OCI-LY1 (cell line): ENCODE results near the gene VAV3.

Source experiments
- H2AFZ ChIP-seq: fragments of 200-600 bp; sonication (generic), shearing (Covaris generic); 2 replicates; pipeline ENCODE4 v1.6.0; 2014; ENCODE audit warnings: antibody characterized with exemption, mild to moderate bottlenecking, low read length
- H3F3A ChIP-seq: fragments of 200-600 bp; sonication (generic), shearing (Covaris generic); 2 replicates; pipeline ENCODE4 v1.6.0; 2014; ENCODE audit warnings: mild to moderate bottlenecking, antibody characterized with exemption, low read length, moderate library complexity; ENCODE audit not compliant: insufficient read depth
- H3K27ac ChIP-seq: fragments of 200-600 bp; sonication (generic); 2 replicates; pipeline ENCODE4 v1.5.1; 2014; ENCODE audit warnings: low read length, mixed run types, mild to moderate bottlenecking, low read depth; ENCODE audit not compliant: poor library complexity, severe bottlenecking
- H3K27me3 ChIP-seq: fragments of 200-600 bp; sonication (generic); 2 replicates; pipeline ENCODE4 v1.6.0; 2014; ENCODE audit warnings: antibody characterized with exemption, mild to moderate bottlenecking, low read length, moderate library complexity; ENCODE audit not compliant: insufficient read depth
- H3K36me3 ChIP-seq: fragments of 200-600 bp; sonication (generic); 2 replicates; pipeline ENCODE4 v1.6.1; 2014; ENCODE audit warnings: mild to moderate bottlenecking, antibody characterized with exemption, low read length, moderate library complexity, mixed read lengths; ENCODE audit not compliant: insufficient read depth
- H3K4me1 ChIP-seq: fragments of 200-600 bp; sonication (generic); 2 replicates; pipeline ENCODE4 v1.5.1; 2014; ENCODE audit warnings: mild to moderate bottlenecking, low read length, moderate library complexity; ENCODE audit not compliant: insufficient read depth, severe bottlenecking
- H3K4me2 ChIP-seq: fragments of 200-600 bp; sonication (generic), shearing (Covaris generic); 2 replicates; pipeline ENCODE4 v1.6.1; 2014; ENCODE audit warnings: low read length
- H3K4me3 ChIP-seq: fragments of 200-600 bp; sonication (generic); 2 replicates; pipeline ENCODE4 v1.5.1; 2014; ENCODE audit warnings: low read length, low read depth, mild to moderate bottlenecking, mixed read lengths; ENCODE audit not compliant: poor library complexity, severe bottlenecking
- H3K79me2 ChIP-seq: fragments of 200-600 bp; shearing (Covaris generic); 2 replicates; pipeline ENCODE4 v1.6.1; 2016; ENCODE audit warnings: mixed run types, low read length, mixed read lengths; ENCODE audit not compliant: insufficient read depth
- H3K9ac ChIP-seq: fragments of 200-600 bp; sonication (generic), shearing (Covaris generic); 2 replicates; pipeline ENCODE4 v1.6.1; 2014; ENCODE audit warnings: mild to moderate bottlenecking, low read length, mixed read lengths
- H3K9me2 ChIP-seq: fragments of 200-600 bp; sonication (generic), shearing (Covaris generic); 2 replicates; pipeline ENCODE4 v1.6.1; 2014; ENCODE audit warnings: low read depth, mild to moderate bottlenecking, low read length, mixed read lengths
- H3K9me3 ChIP-seq: fragments of 200-600 bp; shearing (Covaris generic); 2 replicates; pipeline ENCODE4 v1.6.1; 2014; ENCODE audit warnings: low read length, mixed read lengths
- H4K20me1 ChIP-seq: fragments of 200-600 bp; sonication (generic), shearing (Covaris generic); 2 replicates; pipeline ENCODE4 v1.6.0; 2016; ENCODE audit warnings: mild to moderate bottlenecking, low read length; ENCODE audit not compliant: insufficient read depth
- EZH2 ChIP-seq: fragments of 200-600 bp; sonication (generic), shearing (Covaris generic); IDR thresholded peaks from 2 replicates; pipeline ENCODE4 v1.8.0; 2017; ENCODE audit warnings: borderline replicate concordance, mixed run types, mild to moderate bottlenecking, antibody characterized with exemption, low read length, moderate library complexity, mixed read lengths
- TF ChIP-seq, protein P1 (sequence below): fragments of 200-600 bp; sonication (generic), shearing (Covaris generic); IDR thresholded peaks from 2 replicates; pipeline ENCODE4 v1.5.1; 2017; ENCODE audit warnings: mild to moderate bottlenecking, antibody characterized with exemption, low read length, moderate library complexity, mixed read lengths

The VAV3 gene

DNA sequence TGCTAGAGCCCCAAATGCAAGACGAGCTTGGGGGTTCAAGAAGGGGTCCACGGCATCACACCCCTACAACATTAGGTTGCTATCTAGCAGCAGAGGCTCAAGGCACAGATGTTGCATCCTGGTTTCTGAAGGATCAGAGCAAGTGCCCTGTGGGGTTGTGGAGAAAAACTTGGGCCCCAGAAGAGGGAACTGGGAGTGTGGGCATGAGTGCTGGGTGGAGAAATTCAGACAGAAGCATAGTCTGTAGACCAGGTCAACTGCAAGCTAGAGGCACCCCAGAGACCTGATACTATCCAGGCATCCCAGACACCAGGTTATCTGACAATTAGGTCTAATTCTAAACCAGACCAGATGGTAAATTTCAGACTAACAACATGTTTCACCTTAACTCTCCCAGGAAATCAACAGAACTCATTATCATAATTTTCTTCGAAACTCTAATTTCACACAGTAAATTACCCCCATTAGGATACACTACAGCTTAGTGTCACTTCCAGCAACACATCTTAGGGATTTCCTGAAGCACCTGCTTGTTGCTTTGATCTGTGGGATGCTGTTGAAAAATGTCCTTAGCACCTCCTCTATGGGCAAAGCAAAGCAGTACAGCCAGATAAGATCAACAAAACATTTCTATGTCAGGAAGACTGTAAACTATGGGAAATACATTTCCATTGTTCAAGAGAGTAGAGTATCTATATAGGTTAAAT is 179.3 kb downstream of the VAV3 start:
- no peak for TF ChIP-seq EZH2
- TF ChIP-seq, protein P1, sequence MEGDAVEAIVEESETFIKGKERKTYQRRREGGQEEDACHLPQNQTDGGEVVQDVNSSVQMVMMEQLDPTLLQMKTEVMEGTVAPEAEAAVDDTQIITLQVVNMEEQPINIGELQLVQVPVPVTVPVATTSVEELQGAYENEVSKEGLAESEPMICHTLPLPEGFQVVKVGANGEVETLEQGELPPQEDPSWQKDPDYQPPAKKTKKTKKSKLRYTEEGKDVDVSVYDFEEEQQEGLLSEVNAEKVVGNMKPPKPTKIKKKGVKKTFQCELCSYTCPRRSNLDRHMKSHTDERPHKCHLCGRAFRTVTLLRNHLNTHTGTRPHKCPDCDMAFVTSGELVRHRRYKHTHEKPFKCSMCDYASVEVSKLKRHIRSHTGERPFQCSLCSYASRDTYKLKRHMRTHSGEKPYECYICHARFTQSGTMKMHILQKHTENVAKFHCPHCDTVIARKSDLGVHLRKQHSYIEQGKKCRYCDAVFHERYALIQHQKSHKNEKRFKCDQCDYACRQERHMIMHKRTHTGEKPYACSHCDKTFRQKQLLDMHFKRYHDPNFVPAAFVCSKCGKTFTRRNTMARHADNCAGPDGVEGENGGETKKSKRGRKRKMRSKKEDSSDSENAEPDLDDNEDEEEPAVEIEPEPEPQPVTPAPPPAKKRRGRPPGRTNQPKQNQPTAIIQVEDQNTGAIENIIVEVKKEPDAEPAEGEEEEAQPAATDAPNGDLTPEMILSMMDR = no peak
- peak overlapping the region; percentile 91 for H3K27ac ChIP-seq
- peak overlapping the region; percentile 77 for H3K4me2 ChIP-seq

DNA sequence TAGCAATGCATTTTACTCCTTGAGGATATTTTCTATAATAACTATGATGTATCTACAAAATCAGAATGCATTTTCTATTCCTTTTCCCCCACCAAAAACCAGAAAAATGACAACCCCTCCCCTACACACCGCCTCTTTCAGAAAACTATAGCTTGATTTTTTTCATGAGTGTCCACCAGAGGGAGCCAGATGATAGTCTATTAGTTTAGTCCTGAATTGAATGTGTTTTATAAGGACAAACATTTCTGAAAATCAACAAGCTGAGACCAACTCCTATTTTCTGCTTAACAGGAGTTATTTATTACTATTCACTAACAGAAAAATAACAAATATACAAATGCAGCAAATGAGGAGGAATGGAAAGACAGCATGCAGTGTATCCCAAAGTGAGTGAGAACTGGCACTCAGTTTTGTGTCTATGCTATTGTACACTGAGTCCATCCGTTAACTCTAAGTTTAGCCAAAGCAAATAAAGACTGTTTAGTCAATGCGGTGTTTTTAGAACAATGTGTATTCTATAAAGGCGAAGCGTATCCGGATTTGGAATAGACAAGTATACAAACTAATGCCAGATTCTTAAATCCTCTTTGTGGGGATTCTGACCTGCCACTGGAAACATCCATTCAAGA is 182.6 kb downstream of the VAV3 start:
- Histone ChIP-seq H3K27ac (peak overlapping the region; percentile 59), H3K4me2 (no peak overlapping the region), H3F3A (peaks cover 7% of the 10 kb centered on the region; the same call in 1 of the 2 replicates), H3K9ac (no peak overlapping the region), H3K9me3 (no peaks in the 10 kb centered on the region), H3K79me2 (no peaks in the 10 kb centered on the region; the same call in 1 of the 2 replicates), H3K9me2 (no peaks in the 10 kb centered on the region), H3K4me1 (peaks cover 80% of the 10 kb centered on the region), H3K4me3 (no peak overlapping the region), H3K36me3 (no peaks in the 10 kb centered on the region), H2AFZ (no peak overlapping the region), H4K20me1 (no peaks in the 10 kb centered on the region), H3K27me3 (no peaks in the 10 kb centered on the region)
- TF ChIP-seq EZH2 = no peak
- TF ChIP-seq, protein P1 = peak; percentile 81

More for the DNA sequence above, 179.3 kb downstream of the VAV3 start:
- no peaks in the 10 kb centered on the region for H3F3A ChIP-seq
- no peaks in the 10 kb centered on the region for H3K9me3 ChIP-seq
- H3K9me2 ChIP-seq = no peaks in the 10 kb centered on the region
- no peaks in the 10 kb centered on the region for H3K36me3 ChIP-seq
- H3K27me3 ChIP-seq = no peaks in the 10 kb centered on the region
- H3K9ac ChIP-seq = peak overlapping the region; percentile 52
- H3K4me1 ChIP-seq = peaks cover 82% of the 10 kb centered on the region
- H3K79me2 ChIP-seq = no peaks in the 10 kb centered on the region; the same call in 1 of the 2 replicates
- no peaks in the 10 kb centered on the region for H4K20me1 ChIP-seq
- H2AFZ ChIP-seq = no peak overlapping the region
- peak overlapping the region; percentile 38 for H3K4me3 ChIP-seq

- Histone ChIP-seq H3K36me3 (no peaks in the 10 kb centered on the region), H3K4me3 (no peak overlapping the region), H3K4me2 (no peak overlapping the region), H3K27ac (peak overlapping the region; percentile 4), H3K79me2 (no peaks in the 10 kb centered on the region), H3K9ac (no peak overlapping the region), H3K27me3 (no peaks in the 10 kb centered on the region), H2AFZ (no peak overlapping the region), H3K9me2 (no peaks in the 10 kb centered on the region), H4K20me1 (no peaks in the 10 kb centered on the region), H3F3A (peaks cover 7% of the 10 kb centered on the region; the same call in 1 of the 2 replicates), H3K9me3 (no peaks in the 10 kb centered on the region), H3K4me1 (peaks cover 80% of the 10 kb centered on the region)
- TF ChIP-seq, protein P1 = no peak
- no peak for TF ChIP-seq EZH2
Measured at GRCh38 chr1:107781245-107781644, 183.7 kb downstream of the VAV3 start.
